Astrocyte (in vitro differentiated cells and primary cell): ENCODE results near the gene DCLK1.

Experiments used
- CTCF ChIP-seq: IDR thresholded peaks from 2 replicates; pipeline ENCODE4 v1.5.1; 2011; ENCODE audit warnings: low read depth, mild to moderate bottlenecking, inconsistent platforms, low read length, moderate library complexity; ENCODE audit not compliant: insufficient read depth
- EZH2 ChIP-seq: IDR thresholded peaks from 2 replicates; pipeline ENCODE4 v1.6.1; 2012; ENCODE audit warnings: mild to moderate bottlenecking, low read length, inconsistent platforms; ENCODE audit not compliant: insufficient read depth

GRCh38 chr13:36154567-36155291, 23.5 kb upstream of the DCLK1 start:
- TF ChIP-seq CTCF (no peak), EZH2 (no peak)
